Panc1 (cell line): ENCODE measurements around the gene DTX3. TPM values are rescaled to one million over a fixed set of nuclear protein-coding genes. Genes with fewer than 3 reads are reported as not detected.

Experiments used
- ATAC-seq: fragments of 200-7000 bp; cut with Tn5 transposase; 2 replicates; pipeline ENCODE4 v1.9.1; 2020; ENCODE audit warnings: mild to moderate bottlenecking, moderate library complexity
- BruUV-seq: library from RNA; stranded (reverse); fragments of 400-500 nt; replicated peaks from 2 replicates; lab custom pipeline; 2021; lab: Mats Ljungman, UMichigan
- CTCF ChIA-PET: fragments of 300-600 bp; sonication (Branson Sonifier 250); formaldehyde crosslinking; loops from one replicate; lab custom pipeline; 2022; ENCODE audit warnings: antibody characterized with exemption; lab: Charles Lee
- POLR2A ChIA-PET: fragments of 300-600 bp; sonication (Branson Sonifier 250); formaldehyde crosslinking; loops from one replicate; lab custom pipeline; 2022; ENCODE audit warnings: antibody characterized with exemption; lab: Charles Lee
- DNase-seq: peaks from one replicate; pipeline ENCODE4 v3.0.0-alpha.2; 2010; ENCODE audit warnings: low read depth, low spot score
- H3K27ac ChIP-seq: 2 replicates; pipeline ENCODE4 v1.5.1; 2011; ENCODE audit warnings: mild to moderate bottlenecking, low read length, inconsistent platforms
- H3K27me3 ChIP-seq: fragments of 200-500 bp; sonication (Bioruptor generic); 2 replicates; pipeline ENCODE4 v1.6.0; 2014; ENCODE audit warnings: low read length, inconsistent platforms; ENCODE audit not compliant: control insufficient read depth, insufficient read depth
- H3K36me3 ChIP-seq: fragments of 200-500 bp; sonication (Bioruptor generic); 2 replicates; pipeline ENCODE4 v1.5.1; 2014; ENCODE audit warnings: inconsistent platforms, mild to moderate bottlenecking, low read length, moderate library complexity; ENCODE audit not compliant: control insufficient read depth, insufficient read depth
- H3K4me1 ChIP-seq: 2 replicates; pipeline ENCODE4 v1.5.1; 2011; ENCODE audit warnings: inconsistent platforms, mild to moderate bottlenecking, low read length, moderate library complexity; ENCODE audit not compliant: control insufficient read depth, insufficient read depth
- H3K4me3 ChIP-seq, 2 experiments: 2 replicates each; pipeline ENCODE4 v1.5.1; 2011 to 2012; ENCODE audit warnings: low read depth in 2 of 2, low read length in 2 of 2, mild to moderate bottlenecking in 2 of 2, inconsistent platforms in 1 of 2, moderate library complexity in 1 of 2
- H3K9me3 ChIP-seq: fragments of 200-500 bp; sonication (Bioruptor generic); 2 replicates; pipeline ENCODE4 v1.5.1; 2014; ENCODE audit warnings: low read depth, mild to moderate bottlenecking, inconsistent platforms, low read length, moderate library complexity; ENCODE audit not compliant: control insufficient read depth, insufficient read depth
- CTCF ChIP-seq: fragments of 450-650 bp; IDR thresholded peaks from 2 replicates; pipeline ENCODE4 v1.5.1; 2017; ENCODE audit warnings: mild to moderate bottlenecking
- POLR2AphosphoS5 ChIP-seq: IDR thresholded peaks from 2 replicates; pipeline ENCODE4 v1.6.1; 2012; ENCODE audit warnings: mild to moderate bottlenecking, low read depth, low read length, moderate library complexity
- REST ChIP-seq, 2 experiments: IDR thresholded peaks; 2 replicates each; pipeline ENCODE4 v1.6.1; 2011 to 2012; ENCODE audit warnings: low read depth in 2 of 2, control low read depth in 1 of 2, low read length in 1 of 2, mild to moderate bottlenecking in 1 of 2, moderate library complexity in 1 of 2; ENCODE audit not compliant: insufficient read depth in 1 of 2
- SIN3A ChIP-seq: IDR thresholded peaks from 2 replicates; pipeline ENCODE4 v1.6.1; 2012; ENCODE audit warnings: low read depth, mild to moderate bottlenecking, low read length, moderate library complexity, borderline replicate concordance; ENCODE audit not compliant: insufficient read depth
- in situ Hi-C: cut with HindIII; loops from 2 replicates; pipeline ENCODE4 v1.10.0; 2016; ENCODE audit warnings: low sequenced_read_pairs, low pct_unique_long_range_greater_than_20kb
- intact Hi-C: fragments of 100-400 bp; cut with micrococcal nuclease; formaldehyde crosslinking; loops from one replicate; pipeline ENCODE4 v1.10.0; 2022; ENCODE audit not compliant: unreplicated experiment
- total RNA-seq: library from RNA; stranded (reverse); gene quantifications from one replicate; pipeline ENCODE4 v1.2.1, GENCODE V29; 2021; ENCODE audit not compliant: unreplicated experiment

DTX3 gene
- total RNA-seq, 1 experiment from 2014 or later: 37.8 TPM

DNA sequence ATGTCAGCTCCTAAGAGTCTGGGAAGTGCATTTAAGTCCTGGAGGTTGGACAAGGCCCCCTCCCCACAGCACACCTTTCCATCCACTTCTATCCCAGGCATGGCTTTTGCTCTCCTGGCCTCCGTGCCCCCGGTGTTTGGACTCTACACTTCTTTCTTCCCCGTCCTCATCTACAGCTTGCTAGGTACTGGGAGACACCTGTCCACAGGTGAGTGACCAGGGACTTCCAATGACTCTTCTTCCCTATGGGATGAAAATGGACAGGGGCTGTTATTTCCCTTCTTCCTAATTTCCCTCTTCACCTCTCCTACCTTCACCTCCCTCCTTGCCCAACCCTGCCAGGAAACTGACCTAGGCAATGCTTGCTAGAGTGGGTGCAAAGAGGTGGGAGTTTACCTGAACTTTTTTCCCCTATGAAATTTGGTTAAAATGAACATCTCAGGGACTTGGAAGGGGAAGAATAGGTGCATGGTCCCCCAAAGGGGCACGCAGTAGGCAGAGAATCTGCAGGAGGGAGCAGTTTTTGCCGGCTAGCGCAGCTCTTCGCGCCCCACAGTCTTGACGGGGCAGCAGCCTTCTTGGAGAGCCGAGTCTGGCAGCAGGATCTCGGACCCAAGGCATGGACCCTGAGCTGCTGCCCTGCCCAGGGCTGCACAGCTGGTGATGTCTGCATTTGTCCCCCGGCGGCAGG is 15.8 kb downstream of the DTX3 start:
- Histone ChIP-seq H3K4me3 (no peak overlapping the region), H3K9me3 (no peaks in the 10 kb centered on the region), H3K27me3 (no peaks in the 10 kb centered on the region), H3K27ac (no peak overlapping the region), H3K4me1 (peaks cover 13% of the 10 kb centered on the region), H3K36me3 (no peaks in the 10 kb centered on the region)
- in situ Hi-C loops (no loop called here), intact Hi-C loops (loop anchor here (5.0 kb wide), 1 partner anchor 163 kb away; the partner anchor contains the start of genes GLI1 and INHBE)
- no TSS peak for BruUV-seq
- DNase-seq (no peak), ATAC-seq (no peak)
- POLR2A ChIA-PET: no interaction called here
- TF ChIP-seq POLR2AphosphoS5 (no peak), SIN3A (no peak)
- CTCF ChIA-PET: interaction anchor here (1.5 kb wide), 1 partner anchor 37 kb away, joined by 5 read pairs; no protein-coding TSS in a partner anchor

DNA sequence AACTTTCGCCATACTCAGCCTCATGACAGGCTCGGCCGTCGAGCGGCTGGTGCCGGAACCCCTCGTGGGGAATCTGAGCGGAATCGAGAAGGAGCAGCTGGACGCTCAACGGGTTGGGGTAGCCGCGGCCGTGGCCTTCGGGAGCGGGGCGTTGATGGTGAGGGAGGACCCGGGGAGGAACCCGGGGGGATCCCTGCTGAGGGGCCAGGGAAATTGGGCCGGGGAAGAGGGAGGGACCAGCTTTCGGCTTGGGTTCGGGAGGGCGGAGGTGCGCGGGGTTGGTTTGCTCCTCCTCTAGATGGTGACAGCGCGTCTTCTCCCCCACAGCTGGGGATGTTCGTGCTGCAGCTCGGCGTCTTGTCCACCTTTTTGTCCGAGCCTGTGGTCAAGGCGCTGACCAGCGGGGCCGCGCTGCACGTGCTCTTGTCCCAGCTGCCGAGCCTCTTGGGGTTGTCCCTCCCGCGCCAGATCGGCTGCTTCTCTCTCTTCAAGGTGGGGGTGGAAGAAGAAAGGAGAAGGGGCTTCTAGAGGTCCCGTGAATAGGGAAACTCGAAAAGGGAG is 16.4 kb downstream of the DTX3 start:
- POLR2A ChIA-PET: no interaction called here
- peak overlapping the region; percentile 18 to 53 for H3K4me3 ChIP-seq
- no peaks in the 10 kb centered on the region for H3K9me3 ChIP-seq
- in situ Hi-C loops: no loop called here
- H3K27me3 ChIP-seq: no peaks in the 10 kb centered on the region
- no peaks in the 10 kb centered on the region for H3K36me3 ChIP-seq
- intact Hi-C loops: loop anchor here (1.0 to 5.0 kb wide), 2 partner anchors 38 to 164 kb away; partner anchors contain the start of genes GLI1 and INHBE
- TF ChIP-seq SIN3A (no peak), REST (IDR thresholded peaks at IDR 0.05; ENCODE audit: insufficient read depth in 1 of 2, low read depth in 2 of 2, low read length in 1 of 2) (0 out of 4 replicates have a peak, but pooled peaks of 1 of the 2 experiments have one; percentile 19)
- H3K27ac ChIP-seq: no peak overlapping the region
- no peak for DNase-seq
- CTCF ChIA-PET: interaction anchor here (1.5 kb wide), 1 partner anchor 38 kb away, joined by 5 read pairs; no protein-coding TSS in a partner anchor
- peaks cover 13% of the 10 kb centered on the region for H3K4me1 ChIP-seq
- no peak for ATAC-seq
- BruUV-seq: no TSS peak

DNA sequence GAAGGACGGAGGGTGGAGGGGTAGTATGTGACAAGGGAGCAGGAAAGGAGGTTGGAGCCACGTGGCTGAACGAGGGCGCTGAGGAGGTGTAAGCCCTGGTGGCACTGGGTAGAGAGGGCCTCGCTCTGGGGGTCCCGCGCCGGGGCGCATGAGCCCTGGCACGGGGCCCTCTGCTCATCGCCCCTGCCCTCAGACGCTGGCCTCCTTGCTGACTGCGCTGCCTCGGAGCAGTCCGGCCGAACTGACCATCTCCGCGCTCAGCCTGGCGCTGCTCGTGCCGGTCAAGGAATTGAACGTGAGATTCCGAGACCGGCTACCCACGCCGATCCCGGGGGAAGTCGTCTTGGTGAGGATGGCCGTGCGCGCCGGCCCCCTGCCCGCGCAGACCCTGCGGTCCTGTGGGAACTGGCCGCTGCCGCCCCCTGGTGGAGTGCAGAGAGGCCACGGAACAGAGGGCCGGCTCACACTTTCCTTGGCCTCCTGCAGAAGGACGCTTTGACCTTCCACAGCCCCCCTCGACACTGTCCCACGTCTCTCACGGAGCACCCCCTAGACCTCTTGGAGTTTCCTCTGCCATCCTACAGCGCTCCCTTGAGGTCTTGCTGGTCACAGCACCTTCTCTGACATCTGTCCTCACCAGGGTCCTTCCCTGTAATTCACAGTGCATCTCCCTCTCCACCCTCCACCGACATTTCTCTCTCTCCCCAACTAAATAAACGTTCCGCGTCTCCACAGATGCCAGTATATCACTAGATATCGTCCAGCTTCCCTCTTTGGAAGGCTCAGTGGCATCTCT is 17.1 kb downstream of the DTX3 start:
- no peaks in the 10 kb centered on the region for H3K27me3 ChIP-seq

More for the DNA sequence above, 17.1 kb downstream of the DTX3 start:
- CTCF ChIA-PET: interaction anchor here (0.7 kb wide), 1 partner anchor 57 kb away, joined by 3 read pairs; no protein-coding TSS in a partner anchor
- Histone ChIP-seq H3K27ac (no peak overlapping the region), H3K4me3 (peak overlapping the region; percentile 18 to 53), H3K36me3 (no peaks in the 10 kb centered on the region), H3K9me3 (no peaks in the 10 kb centered on the region), H3K4me1 (peaks cover 13% of the 10 kb centered on the region)
- ATAC-seq (peak; percentile 88), DNase-seq (no peak)
- BruUV-seq: no TSS peak
- TF ChIP-seq POLR2AphosphoS5: no peak
- TF ChIP-seq CTCF: peak; percentile 98
- in situ Hi-C loops (no loop called here), intact Hi-C loops (loop anchor here (1.0 to 5.0 kb wide), 2 partner anchors 38 to 164 kb away; partner anchors contain the start of genes GLI1 and INHBE)
- POLR2A ChIA-PET: no interaction called here
